Non-pigmented ciliary epithelial cell (primary cell): ENCODE results near the gene SLC39A11.
"Not testable (repeated sequence)": the region's sequence is repeated elsewhere in the genome, so short reads cannot be mapped to it uniquely, and the experiment has no call there.

ENCODE experiments used
- DNase-seq: peaks from one replicate; pipeline ENCODE4 v3.0.0-alpha.2; 2010; ENCODE audit warnings: low read depth

The SLC39A11 gene

DNA sequence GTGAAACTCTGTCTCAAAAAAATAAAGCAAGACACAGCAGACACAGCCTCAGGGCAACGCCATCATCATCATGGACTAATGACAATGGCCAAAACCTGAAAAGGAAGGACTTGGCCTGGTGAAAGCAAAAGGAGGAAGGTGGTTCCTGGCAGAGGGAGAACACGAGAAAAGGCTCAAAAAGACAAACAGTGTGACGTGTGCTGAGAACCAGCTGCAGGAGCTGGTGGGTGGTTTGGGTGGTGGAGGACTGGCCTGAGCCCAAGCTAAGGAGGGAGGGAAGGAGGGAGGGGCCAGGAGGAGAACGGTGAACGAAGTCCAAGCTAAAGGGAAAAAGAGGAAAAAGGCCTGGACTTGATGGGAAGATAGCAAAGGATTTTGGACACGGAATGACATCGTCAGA lies 85.1 kb downstream of the SLC39A11 start:
- no peak for DNase-seq

- no peak for DNase-seq
These were observed 87.1 kb downstream of the SLC39A11 start for GRCh38 chr17:73005360-73005759.

DNA sequence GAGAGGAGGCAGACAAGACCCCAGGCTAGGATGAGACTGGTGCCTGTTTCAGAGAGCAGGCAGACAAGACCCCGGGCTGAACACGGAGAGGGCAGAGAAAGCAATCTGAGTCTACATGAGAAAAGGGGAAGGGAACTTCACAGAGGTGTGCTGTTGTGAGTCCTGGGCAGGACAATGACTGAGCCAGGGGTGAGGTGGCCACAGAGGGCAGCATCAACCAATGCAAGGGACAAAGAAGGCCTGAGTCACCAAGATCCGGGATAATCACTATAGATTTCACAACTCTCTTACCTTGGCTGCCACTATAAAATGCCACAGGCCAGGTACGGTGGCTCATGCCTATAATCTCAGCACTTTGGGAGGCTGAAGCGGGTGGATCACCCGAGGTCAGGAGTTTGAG lies 89.0 kb downstream of the SLC39A11 start:
- DNase-seq: no peak

DNA sequence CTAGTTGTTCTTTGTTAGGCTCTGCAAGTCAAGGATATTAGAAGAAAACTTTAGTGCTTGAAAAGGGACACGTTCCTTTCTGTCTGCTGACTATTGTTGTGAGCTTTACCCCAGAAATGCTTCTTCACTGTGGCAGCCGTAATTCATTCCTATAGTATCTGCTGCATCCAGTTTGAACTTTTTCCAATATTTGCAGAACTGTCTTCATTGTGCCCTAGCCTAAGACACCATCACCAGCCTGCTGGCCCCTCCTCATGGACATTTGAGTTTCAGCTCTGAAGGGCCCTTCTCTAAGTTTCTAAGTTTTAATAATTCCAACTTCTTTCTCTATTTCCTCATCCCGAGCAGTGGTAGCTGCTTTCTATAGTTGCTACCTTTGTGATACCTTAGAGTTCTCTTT lies 91.7 kb downstream of the SLC39A11 start:
- no peak for DNase-seq

GRCh38 chr17:72999474-72999873 lies 93.0 kb downstream of the SLC39A11 start:
- not testable (repeated sequence) for DNase-seq

DNA sequence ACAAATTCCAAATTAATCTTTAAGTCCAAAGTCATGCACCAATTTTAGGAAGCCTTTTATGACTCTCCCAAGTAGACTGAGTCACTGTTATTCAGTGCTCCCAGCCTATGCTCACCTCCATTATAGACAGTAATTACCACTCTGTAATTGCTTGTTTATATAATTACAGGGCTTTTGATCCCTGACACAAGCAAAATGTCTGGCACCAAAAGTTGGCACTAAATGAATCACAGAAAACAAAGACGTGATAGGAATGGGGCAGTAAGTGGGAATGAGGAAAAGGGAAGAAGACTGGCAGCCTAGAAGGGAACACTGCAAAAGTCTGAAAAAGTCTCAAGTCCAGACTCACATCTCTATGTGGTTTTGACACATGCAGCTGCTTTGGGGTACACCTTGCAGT lies 94.1 kb downstream of the SLC39A11 start:
- DNase-seq: no peak

- no peak for DNase-seq
These were observed 94.9 kb downstream of the SLC39A11 start for GRCh38 chr17:72997559-72997958.

DNA sequence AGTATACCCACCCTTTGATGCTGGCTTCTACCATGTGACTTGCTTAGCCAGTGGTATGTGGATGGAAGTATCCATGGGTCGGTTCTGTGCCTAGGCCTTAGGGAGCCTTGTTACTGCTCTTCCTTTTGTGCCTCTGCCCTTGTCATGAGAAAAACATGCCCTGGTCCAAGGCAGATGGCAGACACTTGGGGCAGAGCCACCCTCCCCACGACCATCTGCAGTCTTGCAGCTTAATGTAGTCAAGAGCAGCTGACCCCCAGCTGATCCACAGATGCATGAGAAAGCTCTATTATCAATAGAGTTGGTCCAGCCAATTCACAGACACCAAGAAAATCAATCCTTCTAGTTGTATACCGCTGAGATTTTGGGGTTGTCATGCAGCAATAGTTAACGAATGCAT lies 95.7 kb downstream of the SLC39A11 start:
- no peak for DNase-seq

GRCh38 chr17:72995008-72995656 lies 97.4 kb downstream of the SLC39A11 start:
- DNase-seq: no peak

- DNase-seq: not testable (repeated sequence)
These were observed 99.6 kb downstream of the SLC39A11 start for GRCh38 chr17:72992783-72993467.

DNA sequence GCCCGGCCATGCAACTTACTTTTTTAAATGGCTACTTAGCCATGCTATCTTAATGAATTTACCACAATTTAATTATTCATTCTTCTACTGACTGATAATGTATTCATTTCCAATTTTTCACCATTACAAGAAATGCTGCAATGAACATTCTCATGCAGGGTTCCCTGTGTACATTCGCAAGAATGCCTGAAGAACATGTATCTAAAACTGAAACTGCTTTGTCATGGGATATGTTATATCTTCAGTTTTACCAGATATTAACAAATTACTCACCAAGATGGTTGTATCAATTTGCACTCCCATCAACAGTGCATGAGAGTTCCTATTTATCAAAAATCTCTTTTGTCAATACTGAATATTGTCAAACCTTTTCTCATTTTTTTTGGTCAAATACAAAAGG lies 100.8 kb downstream of the SLC39A11 start:
- DNase-seq: no peak

GRCh38 chr17:72989074-72989610 lies 103.3 kb downstream of the SLC39A11 start:
- no peak for DNase-seq

- no peak for DNase-seq
These were observed 104.0 kb downstream of the SLC39A11 start for GRCh38 chr17:72988451-72988850.

DNA sequence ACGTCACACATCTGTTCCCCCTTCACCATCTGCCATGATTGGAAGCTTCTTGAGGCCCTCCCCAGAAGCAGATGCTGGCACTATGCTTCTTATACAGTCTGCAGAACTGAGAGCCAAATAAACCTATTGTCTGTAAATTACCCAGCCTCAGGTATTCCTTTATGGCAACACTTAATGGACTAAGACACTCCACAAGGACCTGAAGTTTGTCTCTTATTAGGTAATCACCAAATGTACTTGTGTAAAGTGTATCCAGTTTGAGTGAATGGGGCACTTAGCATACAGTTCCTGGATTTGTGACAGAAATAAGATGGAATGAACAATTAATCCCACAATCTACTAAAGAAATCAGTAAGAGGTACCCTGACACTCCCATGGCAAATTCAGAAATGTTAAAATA lies 105.3 kb downstream of the SLC39A11 start:
- DNase-seq: no peak

- no peak for DNase-seq
These were observed 106.4 kb downstream of the SLC39A11 start for GRCh38 chr17:72985882-72986720.

DNA sequence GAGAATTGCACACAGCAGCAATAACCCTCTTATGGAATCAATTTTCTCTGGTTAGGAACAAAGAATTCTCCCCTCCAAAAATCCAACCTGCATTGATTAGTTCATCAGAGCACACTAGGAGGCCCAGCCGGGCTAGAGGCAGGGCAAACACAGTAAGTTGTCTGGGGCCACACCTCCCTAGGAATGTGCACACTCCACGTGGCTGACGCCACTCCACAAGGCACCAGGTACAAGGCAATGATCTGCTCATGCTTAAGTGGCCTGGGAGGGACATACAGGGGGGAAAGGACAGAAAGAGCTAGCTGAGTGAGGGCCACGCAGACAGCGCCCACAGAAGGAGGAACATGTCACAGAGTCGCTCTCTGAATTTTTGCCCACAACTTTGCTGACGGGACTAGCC lies 107.6 kb downstream of the SLC39A11 start:
- DNase-seq: no peak

DNA sequence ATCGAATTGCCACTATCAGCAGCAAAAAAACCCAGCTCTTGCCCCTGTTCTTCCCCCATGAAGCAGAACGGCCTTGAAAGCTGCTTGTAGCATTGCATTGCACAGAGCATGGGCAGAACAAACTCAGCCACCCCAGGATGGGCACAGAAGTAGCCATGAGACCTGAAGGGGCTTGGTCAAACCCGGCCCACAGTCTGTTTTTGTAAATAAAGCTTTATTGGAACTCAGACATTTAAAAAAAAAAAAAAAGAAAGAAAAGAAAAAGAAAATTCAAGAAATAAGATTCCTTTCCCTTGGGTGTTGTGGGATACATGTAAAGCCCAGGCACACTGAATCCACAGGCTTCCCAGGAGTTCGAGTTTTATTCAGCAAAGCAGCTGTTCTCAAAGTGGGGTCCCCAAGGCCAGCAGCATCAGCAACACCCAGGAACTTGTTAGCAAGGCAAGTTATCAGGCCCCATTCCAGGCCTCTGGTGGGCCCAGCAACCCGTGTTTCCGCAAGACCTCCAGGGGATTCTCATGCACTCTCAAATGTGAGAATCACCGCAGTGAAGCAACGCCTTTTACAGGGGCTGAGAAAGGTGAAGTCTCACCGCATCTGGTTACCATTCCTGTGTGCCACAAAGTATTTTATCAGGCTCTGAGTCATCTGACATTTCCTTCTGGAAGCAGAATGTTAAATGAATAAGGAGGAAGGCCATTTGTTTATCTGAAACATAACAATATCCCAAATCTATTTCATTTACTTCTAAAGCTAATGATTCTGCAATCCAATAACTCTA lies 108.2 kb downstream of the SLC39A11 start:
- peak; percentile 85 for DNase-seq

GRCh38 chr17:72982680-72983079 lies 109.8 kb downstream of the SLC39A11 start:
- DNase-seq: no peak

- DNase-seq: no peak
These were observed 113.8 kb downstream of the SLC39A11 start for GRCh38 chr17:72978593-72979218.

DNA sequence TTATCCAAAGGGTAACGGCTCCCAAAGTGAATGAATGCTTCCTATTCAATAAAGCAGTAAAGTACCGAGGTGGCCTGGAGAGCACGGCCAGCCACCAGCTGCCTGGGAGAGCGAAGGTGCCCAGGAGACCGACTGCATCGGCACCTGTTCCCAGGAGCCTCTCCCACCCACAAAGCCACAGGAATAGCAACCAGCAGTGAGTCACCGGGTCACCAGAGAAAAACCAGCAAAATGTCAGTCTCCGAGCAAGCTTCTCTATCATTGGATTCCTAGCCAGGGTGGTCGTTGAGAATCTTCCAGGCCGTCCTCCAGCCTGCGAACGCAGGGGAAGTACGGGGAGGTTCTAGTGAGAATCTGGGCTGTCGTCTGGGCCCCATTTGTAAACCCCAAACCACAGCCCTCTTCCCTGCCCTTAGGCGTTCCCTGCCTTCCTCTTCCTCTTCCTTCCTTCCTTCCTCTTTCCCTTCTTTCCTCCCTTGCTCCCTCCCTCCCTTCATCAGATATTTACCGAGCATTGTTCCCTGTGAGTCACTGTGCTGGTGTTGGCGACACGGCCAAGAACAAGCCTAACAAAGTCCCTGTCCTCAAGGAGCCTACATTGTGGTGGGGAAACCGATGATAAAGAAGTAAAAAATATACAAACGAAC lies 114.6 kb downstream of the SLC39A11 start:
- no peak for DNase-seq
